Ovary (tissue), 9 donors: ENCODE data around the gene DNAH17. TPM values are rescaled to one million over a fixed set of nuclear protein-coding genes. Genes with fewer than 3 reads are reported as not detected.

Source experiments
- DNase-seq, 5 donors: peaks; one replicate each; pipeline ENCODE4 v3.0.0-alpha.2; 2019 to 2020
- H3K27ac ChIP-seq, 2 donors: fragments of 200-600 bp; one replicate each; pipeline versions ENCODE4 v1.5.1 to v1.8.0; 2019 to 2022
- H3K27me3 ChIP-seq: fragments of 200-600 bp; one replicate; pipeline ENCODE4 v1.8.0; 2022
- H3K36me3 ChIP-seq: fragments of 200-600 bp; sonication (generic); one replicate; pipeline ENCODE4 v1.5.1; 2019
- H3K4me1 ChIP-seq: one replicate; pipeline ENCODE4 v1.8.1; 2013; ENCODE audit warnings: mild to moderate bottlenecking, moderate library complexity; ENCODE audit not compliant: insufficient read depth
- H3K4me3 ChIP-seq: fragments of 200-600 bp; sonication (generic); one replicate; pipeline ENCODE4 v1.5.1; 2017
- H3K9me3 ChIP-seq, 2 donors: fragments of 200-600 bp in 1 of 2; sonication (generic) in 1 of 2; one replicate each; pipeline versions ENCODE4 v1.5.1 to v1.8.1; 2013 to 2019; ENCODE audit warnings: mild to moderate bottlenecking in 1 of 2, moderate library complexity in 1 of 2
- CTCF ChIP-seq, 3 donors: fragments of 450-650 bp in 2 of 3; fragments of 200-600 bp in 1 of 3; IDR thresholded peaks; one replicate each; pipeline versions ENCODE4 v1.5.1 to v1.8.0; 2016 to 2022; ENCODE audit warnings: antibody characterized with exemption in 3 of 3, mild to moderate bottlenecking in 1 of 3
- EP300 ChIP-seq: sonication (generic); formaldehyde crosslinking; IDR thresholded peaks from one replicate; pipeline ENCODE4 v1.6.1; 2017; ENCODE audit warnings: antibody characterized with exemption
- POLR2A ChIP-seq: fragments of 450-650 bp; IDR thresholded peaks from one replicate; pipeline ENCODE4 v1.6.1; 2017; ENCODE audit warnings: antibody characterized with exemption, mild to moderate bottlenecking, moderate library complexity
- WGBS, 3 donors: extraction: QIAGEN DNeasy Blood & Tissue Kit in 1 of 3; methylation state at CpG; one replicate each; pipeline versions ENCODE4 v1.1.5 to v1.1.7; 2013 to 2017; 5-methylcytosine and 5-hydroxymethylcytosine counted together
- intact Hi-C, 4 donors: fragments of 100-400 bp; cut with DNase I; formaldehyde crosslinking; loops; one replicate each; pipeline versions ENCODE4 v1.11.0 to v1.15.1; 2022 to 2023
- polyA plus RNA-seq, 2 donors: library from polyadenylated mRNA; stranded (reverse); fragments of 200-250 nt in 1 of 2; fragments of 350-450 nt in 1 of 2; fragmentation: Illumina TruSeq in 1 of 2; extraction: RNeasy Lipid Tissue Mini Kit (QIAGEN cat#74804) in 1 of 2; gene quantifications; one replicate each; pipeline ENCODE4 v1.2.3, GENCODE V29; 2013 to 2014
- total RNA-seq, 7 donors: library from RNA; depleted of rRNA in 2 of 7; stranded (reverse); fragments of >200 nt in 2 of 7; fragmentation: NEBNext Ultra II Directional in 3 of 7; extraction: Animal tissue kit (Norgen Biotek cat#: 25700) in 3 of 7; gene quantifications; one replicate each; pipeline versions ENCODE4 v1.1.0 to v1.2.4, GENCODE V29; 2016 to 2023
- donor health status: DM: no; HTN: no; CAD: no; lungs with moderate emphysema.
- donor health status: DM: no; HTN: no; CAD: no.
- donor health status: Bipolar disorder and iron deficiency.
- donor health status: DM: yes; HTN: yes; CAD: no.
- donor health status: DM: no; HTN: no; CAD: no.
- donor health status: DM: yes; HTN: yes; CAD: no.

DNAH17 gene
- total and polyA plus RNA-seq, 9 donors, result 0.07 to 0.25 (median 0.12) TPM; not detected in 6

- Histone ChIP-seq H3K27ac (no peak overlapping the region), H3K9me3 (no peaks in the 10 kb centered on the region), H3K4me3 (no peak overlapping the region), H3K27me3 (no peaks in the 10 kb centered on the region), H3K4me1 (no peaks in the 10 kb centered on the region), H3K36me3 (no peaks in the 10 kb centered on the region)
- DNase-seq, result no peak
- 85 to 93% (median 89%) methylated on average over 8 of the region's 8 CpGs for WGBS, 3 donors
- TF ChIP-seq POLR2A, result no peak
- TF ChIP-seq CTCF (IDR thresholded peaks at IDR 0.05), result no peak
- no peak for TF ChIP-seq EP300
- intact Hi-C loops, result no loop called here
Observed at GRCh38 chr17:78585006-78585630, 7.9 kb upstream of the DNAH17 start.

GRCh38 chr17:78583091-78583490 is 5.9 kb upstream of the DNAH17 start:
- DNase-seq, result no peak
- TF ChIP-seq CTCF (IDR thresholded peaks at IDR 0.05) (no peak), POLR2A (no peak), EP300 (no peak)
- Histone ChIP-seq H3K4me1 (no peaks in the 10 kb centered on the region), H3K27me3 (no peaks in the 10 kb centered on the region), H3K27ac (no peak overlapping the region), H3K4me3 (no peak overlapping the region), H3K36me3 (no peaks in the 10 kb centered on the region), H3K9me3 (no peaks in the 10 kb centered on the region)
- 45 to 52% (median 50%) methylated on average over 4 of the region's 4 CpGs for WGBS, 3 donors
- intact Hi-C loops, result no loop called here

GRCh38 chr17:78581304-78581703 is 4.1 kb upstream of the DNAH17 start:
- WGBS, 3 donors, result 80 to 83% (median 81%) methylated on average over 5 of the region's 5 CpGs
- no peak overlapping the region for H3K27ac ChIP-seq

GRCh38 chr17:78580277-78580804 is 3.1 kb upstream of the DNAH17 start:
- no peaks in the 10 kb centered on the region for H3K36me3 ChIP-seq
- no peak overlapping the region for H3K4me3 ChIP-seq
- 85 to 93% (median 86%) methylated on average over 9 of the region's 9 CpGs for WGBS, 3 donors
- H3K4me1 ChIP-seq, result no peaks in the 10 kb centered on the region
- intact Hi-C loops, result no loop called here
- H3K27ac ChIP-seq, result no peak overlapping the region
- H3K9me3 ChIP-seq, result no peaks in the 10 kb centered on the region
- TF ChIP-seq POLR2A (no peak), EP300 (no peak), CTCF (IDR thresholded peaks at IDR 0.05) (no peak)
- H3K27me3 ChIP-seq, result no peaks in the 10 kb centered on the region
- DNase-seq, result no peak

More at GRCh38 chr17:78581304-78581703, 4.1 kb upstream of the DNAH17 start:
- intact Hi-C loops, result no loop called here
- Histone ChIP-seq H3K9me3 (no peaks in the 10 kb centered on the region), H3K4me1 (no peaks in the 10 kb centered on the region), H3K36me3 (no peaks in the 10 kb centered on the region), H3K27me3 (no peaks in the 10 kb centered on the region), H3K4me3 (no peak overlapping the region)
- no peak for TF ChIP-seq EP300
- no peak for TF ChIP-seq POLR2A
- no peak for TF ChIP-seq CTCF (IDR thresholded peaks at IDR 0.05)
- no peak for DNase-seq
